HuH-7.5 (cell line): ENCODE data around the gene ZFP92.
"Not testable (repeated sequence)": the region's sequence is repeated elsewhere in the genome, so short reads cannot be mapped to it uniquely, and the experiment has no call there.

Source experiments
- DNase-seq: peaks from one replicate; pipeline ENCODE4 v3.0.0; 2011; ENCODE audit warnings: low spot score

The ZFP92 gene

DNA sequence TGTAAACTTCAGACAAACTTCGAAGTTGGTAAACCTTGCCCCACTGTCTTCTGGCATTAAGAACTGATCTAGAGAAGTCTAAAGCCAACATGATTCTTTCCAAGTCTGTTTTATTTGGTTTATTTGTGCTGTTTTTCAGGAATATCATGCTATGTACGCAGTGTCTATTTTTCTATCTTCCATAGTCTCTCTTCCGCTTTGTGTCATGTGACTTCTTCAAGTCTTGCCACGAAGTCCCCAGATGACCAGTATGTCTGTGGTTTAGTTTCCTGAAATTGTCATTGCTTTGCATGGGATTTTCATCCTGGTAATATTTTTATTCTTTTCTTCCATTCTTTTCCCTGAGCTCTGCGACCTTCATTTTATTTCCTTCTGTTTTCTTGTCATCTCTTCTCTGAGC is 25.2 kb upstream of the ZFP92 start:
- DNase-seq: no peak

DNA sequence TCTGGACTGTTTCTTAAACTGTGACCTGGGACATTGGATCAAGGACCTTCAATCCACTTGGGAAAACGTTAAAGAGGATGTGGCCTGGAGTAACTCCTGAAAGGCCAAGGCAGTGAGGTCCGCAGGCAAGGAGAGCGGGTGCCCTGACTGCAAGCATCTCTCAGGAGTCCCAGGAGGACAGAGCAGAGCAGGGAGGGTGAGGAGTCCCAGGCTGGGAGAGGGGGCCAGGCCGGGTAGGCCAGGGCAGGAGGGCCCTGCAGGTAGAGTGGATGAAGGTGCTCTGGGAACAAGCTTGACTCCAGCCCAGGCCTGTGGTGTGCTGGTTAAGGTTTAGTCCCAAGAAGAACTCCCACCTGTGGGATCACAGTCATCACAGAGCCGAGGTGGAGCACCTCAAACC is 23.9 kb upstream of the ZFP92 start:
- no peak for DNase-seq

DNA sequence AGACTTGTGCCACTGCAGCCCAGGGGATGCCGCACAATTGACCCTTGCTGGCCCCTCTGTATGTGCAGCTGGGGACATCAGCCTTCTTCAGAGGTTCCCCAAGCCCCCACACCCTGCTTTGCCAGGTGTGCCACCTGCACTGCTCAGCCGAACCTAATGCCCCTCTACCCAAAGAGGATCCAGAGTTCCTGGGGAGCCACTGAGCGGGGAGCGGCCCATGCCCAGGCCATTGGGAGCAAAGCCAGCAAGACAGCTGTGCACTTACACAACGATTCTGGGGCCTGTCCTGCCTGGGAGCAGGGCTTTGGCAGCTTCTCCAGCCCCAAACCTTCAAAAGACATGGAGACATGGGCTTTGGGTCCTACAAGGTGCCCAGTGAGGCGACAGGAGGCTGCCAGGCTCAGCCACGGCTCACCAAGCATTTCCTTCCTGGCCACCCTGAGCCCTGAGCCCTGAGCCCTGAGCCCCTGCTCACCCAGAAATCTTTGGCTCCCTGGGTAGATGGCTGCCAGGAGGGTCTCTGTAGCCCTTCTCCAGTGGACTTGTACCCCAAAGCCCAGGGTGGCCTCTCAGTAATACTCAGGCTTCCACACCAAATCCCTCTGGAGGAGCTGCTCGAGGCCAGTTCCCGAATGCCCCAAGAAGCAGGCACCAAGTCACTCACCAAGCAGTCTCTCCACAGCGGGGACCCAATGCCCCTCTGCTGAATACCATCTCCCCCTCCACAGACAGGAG is 23.1 kb upstream of the ZFP92 start:
- DNase-seq: no peak

DNA sequence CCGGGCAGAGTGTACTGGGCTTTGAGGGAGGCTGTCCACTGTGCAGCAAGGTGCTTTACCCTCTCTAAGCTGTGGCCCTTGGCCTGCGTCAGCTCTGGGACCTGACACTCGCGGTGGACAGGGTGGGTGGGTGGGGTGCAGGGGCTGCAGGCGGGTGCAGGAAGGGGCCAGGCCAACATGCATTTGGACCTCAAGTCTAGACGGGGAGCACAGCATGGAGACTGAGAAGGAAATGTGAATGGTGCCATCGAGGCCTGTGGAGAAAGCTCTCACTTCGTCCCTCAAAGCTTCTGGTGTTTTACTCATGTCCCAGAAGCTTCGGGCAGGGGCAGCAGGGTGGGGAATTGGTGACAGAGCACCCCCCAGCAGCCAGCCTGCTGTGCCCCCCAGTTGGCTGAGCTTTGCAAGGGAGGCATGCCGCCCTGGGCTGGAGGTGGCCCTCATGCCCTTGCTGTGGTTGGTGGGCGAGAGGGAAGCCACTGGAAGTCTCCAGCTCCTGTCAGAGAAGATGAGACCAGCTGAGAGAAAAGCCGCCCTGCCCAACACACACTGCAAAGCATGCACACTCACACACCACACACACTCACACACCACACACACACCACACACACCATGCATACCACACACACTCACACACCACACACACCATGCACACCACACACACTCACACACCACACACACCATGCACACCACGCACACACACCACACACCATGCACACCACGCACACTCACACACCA is 22.4 kb upstream of the ZFP92 start:
- no peak for DNase-seq

DNA sequence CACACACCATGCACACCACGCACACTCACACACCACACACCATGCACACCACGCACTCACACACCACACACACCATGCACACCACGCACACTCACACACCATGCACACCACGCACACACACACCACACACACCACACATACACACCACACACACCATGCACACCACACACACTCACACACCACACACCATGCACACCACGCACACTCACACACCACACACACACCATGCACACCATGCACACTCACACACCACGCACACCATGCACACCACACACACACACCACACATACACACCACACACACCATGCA is 21.9 kb upstream of the ZFP92 start:
- not testable (repeated sequence) for DNase-seq

DNA sequence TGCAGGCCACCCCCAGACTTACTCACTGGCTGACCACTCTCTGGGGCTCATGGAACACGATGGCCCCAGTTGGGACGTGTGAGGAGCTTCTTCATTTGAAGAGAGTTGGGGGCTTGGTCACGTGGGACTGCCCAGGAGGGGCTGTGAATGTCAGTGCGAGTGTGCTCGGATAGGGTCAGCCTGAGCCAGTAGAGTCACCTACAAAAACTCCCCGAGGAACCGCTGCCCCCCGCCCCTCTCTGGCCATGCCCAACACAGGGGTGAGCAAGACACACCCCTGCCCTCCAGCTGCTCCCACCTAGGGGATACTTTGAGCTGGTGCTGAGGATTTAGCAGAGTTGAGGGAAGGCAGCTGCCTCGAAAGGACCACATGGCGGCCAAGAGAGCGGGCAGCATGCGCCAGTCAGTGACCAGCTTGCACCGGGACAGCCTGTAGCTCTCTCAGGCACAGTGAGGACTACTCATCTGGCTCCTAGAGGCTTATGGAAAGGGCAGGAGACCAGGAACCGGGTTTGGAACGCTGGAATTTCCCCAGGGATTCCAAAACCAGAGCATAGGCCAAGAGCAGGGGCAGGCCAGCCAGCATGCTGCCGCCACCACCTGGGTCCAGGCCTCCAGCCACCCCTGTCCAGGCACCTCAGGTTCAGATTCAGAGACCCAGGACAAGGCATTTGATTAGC is 18.5 kb upstream of the ZFP92 start:
- no peak for DNase-seq

DNA sequence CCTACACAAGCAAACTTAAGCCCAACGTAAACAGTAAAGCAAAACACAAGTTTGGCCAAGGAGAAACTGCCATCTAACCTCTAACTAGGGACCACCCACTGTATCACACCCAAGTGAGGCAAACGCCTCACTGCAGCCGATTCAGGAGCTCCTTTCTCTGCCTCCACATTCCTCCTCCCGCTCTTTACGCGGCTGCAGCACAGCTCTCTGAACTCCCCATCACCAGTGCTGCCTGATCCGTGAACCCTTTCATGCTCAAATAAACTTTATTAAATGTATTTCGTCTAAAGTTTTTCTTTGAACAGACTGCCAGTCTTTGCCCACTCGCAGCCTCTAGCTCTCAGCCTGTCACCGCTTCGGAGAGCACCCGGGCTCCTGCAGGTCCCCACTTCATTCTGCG is 16.7 kb upstream of the ZFP92 start:
- DNase-seq: no peak

DNA sequence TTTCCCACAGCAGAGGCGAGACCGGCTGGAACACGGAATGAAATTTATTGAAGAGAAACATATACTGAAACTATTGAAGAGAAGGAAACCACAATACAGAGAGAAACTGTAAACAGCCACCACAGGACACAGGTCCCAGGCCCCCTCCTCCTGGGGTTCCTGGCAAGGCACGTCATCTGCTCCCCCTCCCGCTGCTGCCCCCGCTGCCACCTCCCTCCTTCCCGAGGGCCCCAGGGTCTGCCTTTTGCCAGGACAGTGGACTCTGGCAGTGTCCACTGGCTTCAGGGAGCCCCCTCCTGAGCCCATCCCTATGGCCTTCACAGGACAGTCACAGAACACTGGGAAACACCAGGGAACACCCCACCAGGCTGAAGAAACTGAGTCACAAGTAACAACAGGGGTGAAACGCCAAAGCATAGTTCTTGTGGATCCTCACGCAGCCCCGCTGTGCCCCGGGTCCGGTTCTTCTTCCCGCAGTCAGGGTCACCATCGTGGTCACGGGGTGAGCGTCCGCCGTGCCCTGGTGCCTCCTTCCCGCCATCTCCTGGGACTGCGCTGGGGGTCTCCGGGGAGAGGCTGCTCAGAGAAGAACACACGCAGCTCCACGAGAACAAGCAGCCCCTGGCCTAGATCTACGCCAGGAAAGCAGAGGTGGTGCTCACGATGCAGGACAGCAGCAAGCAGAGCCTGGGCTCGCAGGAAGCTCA is 15.5 kb upstream of the ZFP92 start:
- no peak for DNase-seq

DNA sequence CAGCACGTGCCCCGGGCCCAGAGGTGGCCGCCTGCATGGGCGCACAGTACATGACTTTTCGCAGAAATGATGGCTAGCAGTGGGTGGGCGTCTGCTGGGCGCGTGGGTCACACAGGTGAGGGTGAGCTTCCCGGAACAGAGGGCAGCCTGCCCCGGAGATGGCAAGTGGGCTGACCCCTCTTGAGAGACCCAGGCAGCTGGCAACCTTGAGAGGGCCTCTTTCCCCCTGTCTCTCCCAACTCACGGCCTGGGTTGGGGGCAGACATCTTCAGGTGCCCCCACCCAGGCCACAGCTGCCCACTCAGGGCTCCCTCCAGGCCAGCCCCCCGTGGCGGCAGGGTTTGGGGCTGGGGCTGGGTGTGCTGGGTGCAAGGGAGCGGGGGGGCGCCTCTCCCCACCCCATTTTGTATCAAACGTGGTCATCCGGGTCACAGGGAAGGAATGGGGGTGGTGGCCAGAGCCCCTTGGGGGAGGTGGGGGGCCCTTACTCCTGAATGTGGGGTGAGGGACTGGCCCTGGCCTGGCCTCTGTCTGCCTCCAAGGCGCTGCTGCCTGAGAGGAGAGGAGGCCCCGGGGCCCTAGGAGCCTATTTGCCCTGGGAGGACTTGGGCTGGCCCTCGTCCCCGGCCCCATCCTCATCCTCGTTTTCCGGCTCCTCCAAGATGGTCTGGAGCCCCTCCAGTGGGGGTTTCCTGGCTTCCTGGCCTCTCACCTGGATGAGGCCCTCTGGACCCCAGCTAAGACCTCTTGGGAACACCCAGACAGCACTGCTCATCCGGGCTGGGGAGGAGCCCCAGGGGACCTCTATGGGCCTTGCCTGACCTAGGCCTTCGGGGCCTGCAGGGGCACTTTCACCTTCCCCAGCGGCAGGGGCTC is 14.7 kb upstream of the ZFP92 start:
- DNase-seq: no peak

DNA sequence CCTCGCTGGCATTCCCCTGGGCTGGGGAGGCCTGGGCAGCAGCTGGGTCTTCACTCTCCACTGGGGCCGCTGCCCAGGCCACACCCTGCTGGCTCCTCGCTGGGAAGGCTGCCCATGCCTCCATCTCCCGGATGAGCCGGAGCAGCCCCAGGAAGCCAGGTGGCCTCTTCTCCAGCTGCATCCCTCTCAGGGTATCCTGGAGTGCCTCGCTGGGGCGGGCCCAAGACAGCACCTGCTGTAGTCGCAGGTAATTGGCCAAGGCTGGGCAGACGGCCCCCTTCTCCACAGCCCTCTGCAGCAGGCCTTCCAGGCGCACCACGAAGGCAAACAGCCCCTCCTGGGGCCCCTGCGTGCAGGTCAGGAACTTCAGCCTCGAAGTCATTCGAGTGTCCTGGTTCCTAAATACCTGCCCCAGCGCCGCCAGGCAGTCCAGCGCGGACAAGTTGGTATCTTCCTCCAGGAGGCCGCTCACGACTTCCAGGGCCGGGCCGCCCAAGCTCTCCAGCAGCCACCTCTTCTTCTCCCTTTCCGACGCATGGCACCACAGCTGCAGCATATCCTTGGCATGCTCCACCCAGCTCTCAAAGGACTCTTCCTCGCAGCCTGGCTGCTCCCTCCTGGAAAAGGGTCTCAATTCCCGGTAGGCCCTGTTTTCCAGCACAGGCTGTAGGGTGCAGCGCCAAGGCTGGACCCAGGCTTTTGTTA is 13.9 kb upstream of the ZFP92 start:
- no peak for DNase-seq

DNA sequence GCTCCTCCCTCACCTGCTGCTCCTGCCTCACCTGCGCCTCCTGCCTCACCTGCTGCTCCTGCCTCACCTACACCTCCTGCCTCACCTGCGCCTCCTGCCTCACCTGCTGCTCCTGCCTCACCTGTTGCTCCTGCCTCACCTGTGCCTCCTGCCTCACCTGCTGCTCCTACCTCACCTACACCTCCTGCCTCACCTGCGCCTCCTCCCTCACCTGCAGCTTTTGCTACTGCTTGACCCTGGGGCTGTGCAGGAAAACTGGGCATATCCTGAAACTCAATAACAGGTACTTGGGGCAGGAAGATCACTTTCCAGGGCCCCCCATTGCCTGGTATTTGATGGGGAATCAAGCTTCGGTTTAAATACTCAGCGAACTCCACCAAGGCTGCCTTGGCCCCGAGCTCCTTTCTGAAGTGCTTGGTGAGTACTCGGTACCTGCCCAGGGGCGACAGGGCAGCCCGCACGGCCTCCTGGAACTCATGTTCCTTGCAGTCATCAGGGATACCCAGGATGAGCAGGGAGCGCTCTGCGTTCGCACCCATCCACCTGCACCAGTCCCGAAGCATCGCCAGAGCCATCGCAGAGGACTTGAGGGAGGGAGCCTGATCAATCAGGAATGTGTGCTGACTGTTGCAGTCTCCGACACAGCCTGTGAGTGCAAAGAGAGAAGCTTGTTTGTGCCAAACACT is 12.9 kb upstream of the ZFP92 start:
- DNase-seq: no peak

DNA sequence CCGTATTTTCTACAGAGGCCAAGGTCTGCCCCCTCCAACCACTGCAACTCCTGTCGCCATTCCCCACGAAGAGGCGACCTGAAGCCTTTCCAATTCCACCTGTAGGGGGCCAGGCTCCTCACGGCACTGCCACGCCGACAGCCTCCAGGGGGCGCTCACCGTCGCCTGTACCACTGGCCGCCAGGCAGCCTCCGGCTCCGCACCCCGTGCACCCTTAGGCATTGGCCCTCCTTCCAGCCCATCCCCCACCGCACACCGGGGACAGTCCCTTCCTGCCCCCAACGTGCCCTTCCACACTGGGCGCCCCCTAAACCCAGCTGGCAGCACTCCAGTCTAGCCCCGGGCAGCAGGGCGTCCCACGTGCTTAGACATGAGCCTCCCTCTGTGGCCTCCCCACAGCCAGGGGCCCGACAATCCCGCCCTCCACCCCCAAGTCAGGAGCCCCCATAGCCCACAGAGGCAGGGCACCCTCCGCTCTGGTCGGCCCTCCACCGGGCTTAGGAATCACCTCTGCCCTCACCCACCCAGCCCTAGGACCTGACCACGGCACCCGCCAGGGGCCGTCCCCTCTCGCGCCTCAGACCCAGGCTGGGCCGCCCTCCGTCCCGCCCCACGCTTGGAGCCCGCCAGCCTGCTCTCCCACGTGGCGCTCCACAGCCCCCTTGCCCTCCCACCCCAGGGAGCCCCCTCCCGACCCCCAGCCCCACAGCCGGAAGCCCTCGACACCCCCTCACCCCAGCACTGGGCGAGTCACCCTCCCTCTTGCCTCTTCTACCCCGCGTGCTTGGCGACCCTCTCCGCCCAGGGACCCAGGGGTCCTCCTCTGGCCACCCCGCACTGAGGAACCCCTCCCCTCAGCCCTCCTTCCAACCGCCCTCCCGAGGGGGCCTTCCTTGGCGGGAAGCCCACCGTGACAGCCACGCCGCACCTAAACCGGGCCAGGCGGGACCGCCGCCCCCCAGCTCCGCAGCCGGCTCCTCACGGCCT is 10.8 kb upstream of the ZFP92 start:
- DNase-seq: peak; percentile 71

DNA sequence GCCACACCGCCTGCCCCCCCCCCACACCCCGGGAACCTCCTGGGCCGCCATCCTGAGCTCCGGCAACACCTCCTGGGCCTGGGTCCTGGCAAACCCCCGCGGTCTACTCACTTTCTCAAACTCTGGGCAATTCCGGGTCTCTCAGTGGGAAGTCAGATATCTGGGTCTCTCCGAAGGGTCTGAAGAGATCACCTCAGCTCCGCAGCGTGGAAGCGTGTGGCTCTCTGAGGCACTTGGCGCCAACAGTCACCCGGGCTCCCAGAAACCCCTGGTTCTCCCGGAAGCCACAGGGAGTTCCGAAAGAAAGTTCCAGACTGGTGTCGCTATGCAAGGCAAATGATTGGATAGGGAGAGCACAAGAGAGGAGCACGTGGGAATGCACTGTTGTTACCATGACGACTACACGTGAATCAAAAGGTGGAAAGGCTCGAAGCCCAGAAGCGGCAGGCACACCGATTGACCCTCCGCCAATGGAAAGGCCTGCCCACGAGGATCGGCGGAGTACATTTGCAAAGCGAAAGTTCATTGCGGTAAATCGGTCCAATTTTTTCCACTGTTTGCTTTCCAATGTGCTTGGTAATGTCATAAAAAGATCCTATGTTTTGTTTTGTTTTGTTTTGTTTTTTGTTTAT is 10.0 kb upstream of the ZFP92 start, which contains the start of gene PNMA6E:
Gene PNMA6E, minus strand, starts transcription at position 218 of the 632 bp plus-strand sequence. CDS start 2,501 bp downstream, outside the sequence.
- DNase-seq: no peak

DNA sequence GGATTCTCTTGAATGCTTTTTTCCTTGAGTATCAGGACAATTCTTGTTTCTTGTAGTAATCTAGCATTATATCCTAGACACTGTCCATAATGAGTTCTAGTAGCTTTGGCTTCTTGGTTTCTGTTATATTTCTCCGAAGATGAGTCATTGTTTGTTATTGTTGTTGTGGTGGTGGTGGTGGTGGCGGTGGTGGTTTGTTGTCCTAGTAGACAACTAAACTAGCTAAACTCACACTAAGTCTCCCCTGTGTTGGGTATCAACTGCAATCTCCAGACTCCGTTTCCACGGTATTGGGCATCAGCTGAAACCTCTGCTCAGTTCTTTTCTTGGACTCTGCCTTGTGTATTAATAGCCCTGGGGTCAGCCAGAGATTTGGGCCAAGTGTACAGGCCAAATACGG is 6.9 kb upstream of the ZFP92 start:
- not testable (repeated sequence) for DNase-seq

DNA sequence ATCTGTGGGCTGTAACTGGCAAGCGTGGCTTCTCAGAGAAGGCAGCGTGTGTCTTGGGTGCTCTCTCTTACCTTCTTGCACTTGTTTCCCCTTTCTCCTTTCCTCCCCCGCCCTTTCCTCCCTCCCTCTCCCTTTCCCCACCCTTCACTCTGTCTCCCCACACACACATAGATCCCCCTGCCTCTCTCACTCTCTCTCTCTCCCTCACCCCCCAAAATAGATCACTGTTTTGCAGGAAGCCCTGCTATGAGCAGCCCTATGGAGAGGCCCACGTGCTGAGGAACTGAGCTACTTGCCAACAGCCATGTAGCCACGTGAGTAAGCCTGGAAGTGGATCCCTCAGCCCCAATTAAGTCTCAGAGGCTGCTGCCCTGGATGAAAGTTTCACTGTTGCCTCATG is 5.8 kb upstream of the ZFP92 start:
- DNase-seq: no peak

DNA sequence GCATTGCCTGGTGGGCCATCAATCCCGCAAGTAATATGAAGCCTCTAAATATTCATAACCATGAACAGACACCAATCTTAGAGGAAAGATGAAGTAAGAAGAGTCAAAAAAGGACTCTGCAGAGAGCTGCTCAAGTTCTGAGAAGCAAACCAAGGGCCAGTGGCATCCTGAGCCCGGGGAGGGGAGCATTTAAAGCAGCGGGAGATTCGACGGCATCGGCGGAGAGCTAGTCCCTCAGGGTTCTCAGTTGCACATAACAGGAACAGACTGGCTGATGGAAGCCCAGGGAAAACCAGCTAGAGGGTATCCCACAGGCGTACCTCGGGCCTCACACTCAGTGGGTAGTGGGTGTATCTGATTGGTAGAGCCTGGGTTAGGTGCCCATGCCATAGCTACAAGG is 5.3 kb upstream of the ZFP92 start:
- no peak for DNase-seq

DNA sequence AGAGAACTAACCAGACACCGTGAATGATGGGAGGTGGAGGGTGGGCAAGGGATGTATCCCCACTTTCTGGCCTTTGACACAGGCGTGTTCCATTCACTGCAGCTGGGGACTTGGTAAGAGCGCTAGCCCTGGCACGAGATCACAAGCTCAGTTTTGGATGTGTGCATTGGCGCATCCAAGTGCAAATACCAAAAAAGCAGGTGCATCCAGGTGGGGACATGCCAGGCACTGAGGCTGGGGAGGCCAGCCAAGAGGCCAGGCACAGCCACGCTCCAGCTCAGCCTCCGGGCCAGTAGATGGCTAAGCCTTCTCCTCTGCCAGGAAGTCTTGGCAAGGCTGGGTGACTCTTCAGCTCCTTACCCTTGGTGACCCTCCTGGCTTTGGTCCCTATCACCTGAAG is 4.4 kb upstream of the ZFP92 start:
- no peak for DNase-seq

DNA sequence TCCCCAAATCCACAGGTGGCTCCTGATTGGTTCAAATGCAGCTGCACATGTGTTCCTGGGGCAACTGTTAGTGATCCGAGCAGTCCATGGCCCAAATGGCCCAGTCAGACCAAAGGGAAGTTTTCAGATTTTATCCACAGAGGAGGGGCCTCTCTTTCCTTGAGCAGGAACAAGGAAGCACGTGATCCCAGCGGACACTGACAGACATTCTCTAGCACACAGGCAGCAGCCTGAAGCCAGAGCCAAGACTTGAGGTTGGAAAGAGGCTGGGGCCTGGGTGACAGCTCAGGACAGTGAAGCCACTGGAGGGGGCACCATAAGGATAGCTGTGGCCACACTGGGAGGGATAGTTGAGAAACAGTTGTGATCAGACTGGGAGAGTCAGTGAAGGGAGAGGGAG is 3.5 kb upstream of the ZFP92 start:
- no peak for DNase-seq
